GM10266 (cell line): ENCODE results near the gene SNRNP35.
"Not testable (repeated sequence)": the region's sequence is repeated elsewhere in the genome, so short reads cannot be mapped to it uniquely, and the experiment has no call there.

Experiments
- DNase-seq: peaks from one replicate; pipeline ENCODE4 v3.0.0; 2012; ENCODE audit errors: extremely low spot score
- TF ChIP-seq, protein P1 (sequence below): IDR thresholded peaks from 2 replicates; pipeline ENCODE4 v1.5.1; 2012; ENCODE audit warnings: mild to moderate bottlenecking, low read depth; ENCODE audit not compliant: control insufficient read depth, insufficient read depth; ENCODE audit errors: missing control alignments

The SNRNP35 gene, protein sequence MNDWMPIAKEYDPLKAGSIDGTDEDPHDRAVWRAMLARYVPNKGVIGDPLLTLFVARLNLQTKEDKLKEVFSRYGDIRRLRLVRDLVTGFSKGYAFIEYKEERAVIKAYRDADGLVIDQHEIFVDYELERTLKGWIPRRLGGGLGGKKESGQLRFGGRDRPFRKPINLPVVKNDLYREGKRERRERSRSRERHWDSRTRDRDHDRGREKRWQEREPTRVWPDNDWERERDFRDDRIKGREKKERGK

DNA sequence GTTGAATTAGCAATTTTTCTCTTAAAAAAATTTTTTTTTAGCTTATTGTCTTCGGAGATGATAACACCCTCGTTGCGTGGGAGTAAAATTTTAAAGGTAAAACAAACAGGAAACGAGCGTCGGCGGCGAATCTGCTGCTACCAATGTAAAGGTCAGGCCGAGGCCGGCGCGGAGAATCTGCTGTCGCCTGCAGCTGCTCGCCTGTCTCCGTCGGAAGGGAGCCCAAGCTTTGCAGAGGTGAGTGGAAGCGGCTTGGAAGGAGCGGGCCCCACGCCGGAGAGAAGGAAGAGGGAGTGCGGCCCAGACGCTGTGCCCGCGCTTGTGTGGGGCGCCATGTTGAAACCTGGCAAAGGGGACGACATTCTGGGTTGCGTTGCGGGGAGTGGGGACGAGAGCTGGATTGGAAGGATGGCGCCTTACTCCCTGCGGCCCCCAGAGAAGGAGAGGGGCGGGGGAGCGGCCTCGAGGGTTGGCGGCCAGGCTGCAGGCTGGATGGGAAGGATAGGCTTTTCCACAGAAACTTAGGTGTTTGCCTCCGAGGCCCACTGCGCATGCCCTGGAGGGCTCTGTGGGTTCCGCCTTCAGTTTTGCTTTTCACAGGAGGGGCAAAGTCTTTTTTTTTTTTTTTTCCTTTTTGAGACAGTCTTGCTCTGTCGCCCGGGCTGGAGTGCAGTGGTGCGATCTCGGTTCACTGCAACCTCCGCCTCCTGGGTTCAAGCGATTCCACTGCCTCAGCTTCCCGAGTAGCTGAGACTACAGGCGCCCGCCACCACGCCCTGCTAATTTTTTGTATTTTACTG lies at the start of gene SNRNP35:
TSS of gene SNRNP35 (plus strand) at position 160 of the 800 bp plus-strand sequence. CDS start 7,402 bp downstream, outside the sequence.
- TF ChIP-seq, protein P1, sequence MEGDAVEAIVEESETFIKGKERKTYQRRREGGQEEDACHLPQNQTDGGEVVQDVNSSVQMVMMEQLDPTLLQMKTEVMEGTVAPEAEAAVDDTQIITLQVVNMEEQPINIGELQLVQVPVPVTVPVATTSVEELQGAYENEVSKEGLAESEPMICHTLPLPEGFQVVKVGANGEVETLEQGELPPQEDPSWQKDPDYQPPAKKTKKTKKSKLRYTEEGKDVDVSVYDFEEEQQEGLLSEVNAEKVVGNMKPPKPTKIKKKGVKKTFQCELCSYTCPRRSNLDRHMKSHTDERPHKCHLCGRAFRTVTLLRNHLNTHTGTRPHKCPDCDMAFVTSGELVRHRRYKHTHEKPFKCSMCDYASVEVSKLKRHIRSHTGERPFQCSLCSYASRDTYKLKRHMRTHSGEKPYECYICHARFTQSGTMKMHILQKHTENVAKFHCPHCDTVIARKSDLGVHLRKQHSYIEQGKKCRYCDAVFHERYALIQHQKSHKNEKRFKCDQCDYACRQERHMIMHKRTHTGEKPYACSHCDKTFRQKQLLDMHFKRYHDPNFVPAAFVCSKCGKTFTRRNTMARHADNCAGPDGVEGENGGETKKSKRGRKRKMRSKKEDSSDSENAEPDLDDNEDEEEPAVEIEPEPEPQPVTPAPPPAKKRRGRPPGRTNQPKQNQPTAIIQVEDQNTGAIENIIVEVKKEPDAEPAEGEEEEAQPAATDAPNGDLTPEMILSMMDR: no peak
- DNase-seq: peak; percentile 71

DNA sequence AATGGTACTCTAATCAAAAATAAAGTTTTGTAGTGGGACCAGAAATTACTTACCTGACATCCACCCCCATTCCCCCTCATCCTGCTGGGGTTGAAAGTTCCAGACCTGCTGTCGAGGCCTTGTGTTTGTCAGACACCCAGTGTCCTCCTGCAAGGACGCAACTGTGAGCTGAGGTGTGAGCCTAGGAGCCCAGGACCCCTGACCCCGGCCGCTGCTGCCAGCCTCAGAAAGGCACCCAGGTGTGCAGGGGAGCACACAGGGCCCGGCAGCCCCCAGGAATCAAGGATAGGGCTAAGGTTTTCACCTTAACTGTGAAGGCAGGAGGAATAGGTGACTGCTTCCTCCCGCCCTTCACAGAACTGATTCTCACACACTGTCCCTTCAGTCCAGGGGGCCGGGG lies 49.3 kb upstream of the SNRNP35 start:
- DNase-seq: not testable (repeated sequence)

DNA sequence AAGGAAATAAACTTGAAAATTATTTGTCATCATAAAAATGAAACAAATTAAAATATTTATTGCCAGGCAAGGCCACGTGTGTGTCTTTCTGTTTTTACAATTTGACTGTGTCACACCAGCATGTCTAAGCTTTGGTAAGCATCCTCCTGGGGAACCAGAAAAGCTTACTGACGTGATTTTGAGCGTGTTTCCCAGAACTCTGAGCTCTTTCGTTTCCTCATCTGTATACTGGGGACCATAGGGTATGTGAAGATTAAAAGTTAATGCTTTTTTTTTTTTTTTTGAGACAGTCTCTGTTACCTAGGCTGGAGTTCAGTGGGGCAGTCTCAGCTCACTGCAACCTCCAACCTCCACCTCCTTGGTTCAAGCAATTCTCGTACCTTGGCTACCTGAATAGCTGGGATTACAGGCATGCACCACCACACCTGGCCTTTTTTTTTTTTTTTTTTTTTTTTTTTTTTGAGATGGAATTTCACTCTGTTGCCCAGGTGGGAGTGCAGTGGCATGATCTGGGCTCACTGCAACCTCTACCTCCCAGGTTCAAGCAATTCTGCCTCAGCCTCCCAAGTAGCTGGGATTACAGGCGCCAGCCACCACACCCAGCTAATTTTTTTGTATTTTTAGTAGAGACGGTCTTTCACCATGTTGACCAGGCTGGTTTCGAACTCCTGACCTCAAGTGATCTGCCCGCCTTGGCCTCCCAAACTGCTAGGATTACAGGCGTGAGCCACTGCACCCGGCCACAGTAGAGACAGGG lies 48.5 kb upstream of the SNRNP35 start:
- not testable (repeated sequence) for DNase-seq

DNA sequence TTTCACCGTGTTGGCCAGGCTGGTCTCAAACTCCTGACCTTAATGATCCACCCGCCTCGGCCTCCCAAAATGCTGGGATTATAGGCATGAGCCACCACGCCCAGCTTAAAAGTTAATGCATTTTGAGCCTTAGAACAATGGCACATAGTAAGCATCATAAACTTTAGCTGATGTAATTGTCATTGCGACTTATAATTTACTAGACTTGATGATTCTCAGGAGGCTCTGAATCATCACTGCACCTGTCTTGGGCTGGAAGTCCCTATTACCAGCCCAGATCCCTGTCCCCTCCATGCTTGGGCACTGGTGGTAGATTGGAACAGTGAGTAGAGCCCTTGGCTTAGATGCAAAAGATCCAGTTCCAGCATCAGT lies 47.9 kb upstream of the SNRNP35 start:
- no peak for DNase-seq
- TF ChIP-seq, protein P1: no peak

DNA sequence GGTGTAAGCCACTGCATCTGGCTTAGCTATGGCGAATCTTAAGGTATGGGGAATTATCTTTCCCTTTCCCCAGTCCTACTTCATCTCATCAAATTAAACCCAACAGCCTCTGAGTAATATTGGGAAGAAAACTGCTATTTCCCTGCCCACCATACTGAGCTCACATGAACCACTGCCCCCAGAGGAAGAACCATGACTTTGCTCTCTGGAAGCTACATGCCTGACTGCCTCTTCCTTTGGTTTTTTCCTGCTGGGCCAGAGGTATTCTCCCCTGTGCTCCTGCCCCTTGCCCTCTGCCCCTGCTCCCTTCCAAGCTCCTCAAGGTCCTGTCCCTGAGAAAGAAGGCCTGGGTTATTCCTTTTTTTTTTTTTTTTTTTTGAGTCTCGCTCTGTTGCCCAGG lies 36.6 kb upstream of the SNRNP35 start:
- TF ChIP-seq, protein P1: no peak
- no peak for DNase-seq

DNA sequence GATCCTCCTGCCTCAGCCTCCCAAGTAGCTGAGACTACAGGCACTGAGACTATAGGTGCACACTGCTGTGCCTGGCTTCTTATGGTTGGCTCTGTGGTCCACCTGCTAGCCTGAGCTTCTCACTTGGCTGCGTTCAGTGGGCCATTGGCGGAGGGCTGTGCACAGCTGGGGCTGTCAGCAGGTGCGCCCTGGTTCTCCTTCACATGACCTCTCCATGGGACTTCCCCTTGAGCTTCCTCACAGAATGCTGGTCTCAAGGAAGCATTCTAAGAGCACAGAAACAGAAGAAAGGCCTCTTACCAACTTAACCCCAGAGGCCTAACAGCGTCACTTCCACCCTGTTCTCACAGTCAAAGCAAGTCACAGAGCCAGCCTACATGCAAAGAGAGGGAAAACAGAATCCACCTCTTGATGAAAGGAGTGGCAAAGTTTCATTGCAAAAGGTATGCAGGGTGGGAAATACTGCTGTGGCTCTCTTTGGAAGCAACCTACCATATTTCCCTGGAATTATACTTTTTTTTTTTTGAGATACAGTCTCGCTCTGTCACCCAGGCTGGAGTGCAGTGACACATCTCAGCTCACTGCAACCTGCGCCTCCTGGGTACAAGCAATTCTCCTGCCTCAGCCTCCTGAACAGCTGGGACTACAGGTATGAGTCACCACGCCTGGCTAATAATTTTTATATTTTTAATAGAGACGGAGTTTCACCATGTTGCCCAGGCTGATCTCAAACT lies 30.7 kb upstream of the SNRNP35 start:
- peak; percentile 68 for DNase-seq
- TF ChIP-seq, protein P1: no peak

DNA sequence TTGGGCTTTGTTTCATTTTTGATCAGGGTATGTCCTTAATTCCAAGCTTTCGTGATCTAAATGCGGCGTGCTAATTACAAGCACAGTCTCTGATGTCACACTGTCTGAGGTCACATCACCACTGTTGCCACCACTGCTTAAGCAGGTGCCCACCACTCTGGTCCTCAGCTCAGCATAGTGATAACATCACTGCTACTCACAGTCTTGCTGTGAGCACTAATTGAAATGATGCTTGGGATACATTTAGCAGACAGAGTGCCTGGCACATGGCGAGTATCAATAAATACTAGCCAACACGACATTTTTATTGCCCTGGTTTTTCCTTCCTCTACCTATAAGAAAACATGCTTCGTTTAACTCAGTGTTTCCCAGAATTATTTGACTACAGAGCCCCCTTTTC lies 29.3 kb upstream of the SNRNP35 start:
- TF ChIP-seq, protein P1: no peak
- no peak for DNase-seq

DNA sequence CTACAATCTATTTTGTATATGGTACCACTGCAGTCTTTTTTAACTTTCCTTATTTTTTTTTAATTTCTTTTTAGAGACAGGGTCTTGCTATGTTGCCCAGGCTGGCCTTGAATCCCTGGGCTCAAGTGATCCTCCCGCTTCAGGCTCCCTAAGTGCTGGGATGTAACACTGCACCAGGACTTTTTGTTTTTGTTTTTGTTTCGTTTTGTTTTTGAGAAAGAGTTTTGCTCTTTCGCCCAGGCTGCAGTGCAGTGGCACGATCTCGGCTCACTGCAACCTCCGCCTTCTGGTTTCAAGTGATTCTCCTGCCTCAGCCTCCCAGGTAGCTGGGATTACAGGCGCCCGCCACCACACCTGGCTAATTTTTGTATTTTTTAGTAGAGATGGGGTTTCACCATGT lies 28.8 kb upstream of the SNRNP35 start:
- DNase-seq: not testable (repeated sequence)

DNA sequence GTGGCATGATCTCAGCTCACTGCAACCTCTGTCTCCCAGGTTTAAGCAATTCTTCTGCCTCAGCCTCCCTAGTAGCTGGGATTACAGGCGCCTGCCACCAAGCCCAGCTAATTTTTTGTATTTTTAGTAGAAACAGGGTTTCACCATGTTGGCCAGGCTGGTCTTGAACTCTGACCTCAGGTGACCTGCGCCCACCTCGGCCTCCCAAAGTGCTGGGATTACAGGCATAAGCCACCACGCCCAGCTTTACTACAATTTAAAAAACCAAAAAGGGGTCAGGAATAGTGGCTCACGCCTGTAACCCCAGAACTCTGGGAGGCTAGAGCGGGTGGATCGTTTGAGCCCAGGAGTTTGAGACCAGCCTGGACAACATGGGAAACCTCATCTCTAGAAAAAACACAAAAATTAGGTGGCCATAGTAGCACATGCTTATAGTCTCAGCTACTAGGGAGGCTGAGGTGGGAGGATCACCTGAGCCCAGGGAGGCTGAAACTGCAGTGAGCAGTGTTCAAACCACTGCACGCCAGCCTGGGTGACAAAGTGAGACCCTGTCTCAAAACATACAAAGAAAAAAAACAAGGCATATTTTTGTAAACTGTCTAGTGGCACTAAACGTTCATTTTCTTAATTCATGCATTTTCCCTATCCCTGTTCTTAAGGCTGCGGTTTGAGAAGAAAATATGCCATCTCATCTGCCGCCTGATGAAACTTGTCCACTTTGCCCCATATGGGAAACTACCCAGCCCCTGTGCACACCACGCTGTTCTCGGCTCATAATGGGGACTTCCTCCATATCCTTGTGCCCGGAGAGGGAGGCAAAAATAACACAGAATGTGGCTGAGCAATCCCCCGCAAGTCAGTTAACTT lies 25.8 kb upstream of the SNRNP35 start:
- not testable (repeated sequence) for DNase-seq
